Fibroblast of lung (primary cell): ENCODE data around the gene ARSD.
"Not testable (repeated sequence)": the region's sequence is repeated elsewhere in the genome, so short reads cannot be mapped to it uniquely, and the experiment has no call there.

ENCODE experiments used
- EZH2 ChIP-seq: IDR thresholded peaks from 2 replicates; pipeline ENCODE4 v1.5.1; 2012; ENCODE audit warnings: low read length, control low read depth, mild to moderate bottlenecking; ENCODE audit errors: missing control alignments
- TF ChIP-seq, protein P1 (sequence below), 2 donors: IDR thresholded peaks in 1 of 2; conservative IDR thresholded peaks in 1 of 2; 1 replicate in 1 of 2; 2 replicates in 1 of 2; pipeline ENCODE4 v1.5.1; 2011 to 2012; ENCODE audit warnings: low read length in 2 of 2, control low read depth in 1 of 2, inconsistent platforms in 1 of 2, low read depth in 1 of 2, mild to moderate bottlenecking in 1 of 2

- TF ChIP-seq, protein P1, sequence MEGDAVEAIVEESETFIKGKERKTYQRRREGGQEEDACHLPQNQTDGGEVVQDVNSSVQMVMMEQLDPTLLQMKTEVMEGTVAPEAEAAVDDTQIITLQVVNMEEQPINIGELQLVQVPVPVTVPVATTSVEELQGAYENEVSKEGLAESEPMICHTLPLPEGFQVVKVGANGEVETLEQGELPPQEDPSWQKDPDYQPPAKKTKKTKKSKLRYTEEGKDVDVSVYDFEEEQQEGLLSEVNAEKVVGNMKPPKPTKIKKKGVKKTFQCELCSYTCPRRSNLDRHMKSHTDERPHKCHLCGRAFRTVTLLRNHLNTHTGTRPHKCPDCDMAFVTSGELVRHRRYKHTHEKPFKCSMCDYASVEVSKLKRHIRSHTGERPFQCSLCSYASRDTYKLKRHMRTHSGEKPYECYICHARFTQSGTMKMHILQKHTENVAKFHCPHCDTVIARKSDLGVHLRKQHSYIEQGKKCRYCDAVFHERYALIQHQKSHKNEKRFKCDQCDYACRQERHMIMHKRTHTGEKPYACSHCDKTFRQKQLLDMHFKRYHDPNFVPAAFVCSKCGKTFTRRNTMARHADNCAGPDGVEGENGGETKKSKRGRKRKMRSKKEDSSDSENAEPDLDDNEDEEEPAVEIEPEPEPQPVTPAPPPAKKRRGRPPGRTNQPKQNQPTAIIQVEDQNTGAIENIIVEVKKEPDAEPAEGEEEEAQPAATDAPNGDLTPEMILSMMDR (conservative IDR thresholded peaks at IDR 0.05 in 1 of 2, IDR thresholded peaks at IDR 0.05 in 1 of 2; ENCODE audit: low read depth in 1 of 2, low read length in 2 of 2): not testable (repeated sequence)
- TF ChIP-seq EZH2: not testable (repeated sequence)
Observed at GRCh38 chrX:2897690-2898623, 31.2 kb downstream of the ARSD start.
